Measurements from ENCODE around the gene VPS11.

- TF ChIP-seq CTCF (IDR thresholded peaks at IDR 0.05; ENCODE audit: low read depth, low read length, poor library complexity, severe bottlenecking) = no peak
- no peak for TF ChIP-seq EZH2phosphoT487 (IDR thresholded peaks at IDR 0.05; ENCODE audit: borderline replicate concordance, low read length)
Observed at GRCh38 chr11:119092880-119093842, 25.5 kb downstream of the VPS11 start.

Measured in DOHH2 (cell line).